22Rv1 (cell line): ENCODE results near the gene NAA80.

Experiments
- CTCF ChIP-seq: fragments of 450-650 bp; IDR thresholded peaks from 2 replicates; pipeline ENCODE4 v1.5.1; 2017; ENCODE audit warnings: mild to moderate bottlenecking
- ZFX ChIP-seq: fragments of 450-650 bp; IDR thresholded peaks from 2 replicates; pipeline ENCODE4 v1.6.1; 2017; ENCODE audit warnings: antibody characterized with exemption, borderline replicate concordance

- TF ChIP-seq CTCF (no peak), ZFX (no peak)
Measured at GRCh38 chr3:50268276-50268675, 30.9 kb downstream of the NAA80 start.
